Loucy (cell line): ENCODE data around the gene PDE4C.

Experiments
- CTCF ChIP-seq: fragments of 200-600 bp; sonication (generic); conservative IDR thresholded peaks from 2 replicates; pipeline ENCODE4 v1.5.1; 2014; ENCODE audit warnings: mild to moderate bottlenecking, antibody characterized with exemption, low read length
- EZH2phosphoT487 ChIP-seq: fragments of 200-600 bp; IDR thresholded peaks from 2 replicates; pipeline ENCODE4 v1.6.1; 2018; ENCODE audit warnings: antibody characterized with exemption, mild to moderate bottlenecking, moderate library complexity, borderline replicate concordance

GRCh38 chr19:18257503-18258470, 31.5 kb upstream of the PDE4C start:
- TF ChIP-seq CTCF (no peak), EZH2phosphoT487 (no peak)
